B cell (primary cell): ENCODE data around the gene KIF13A. TPM values are rescaled to one million over a fixed set of nuclear protein-coding genes. Genes with fewer than 3 reads are reported as not detected.

Source experiments
- ATAC-seq: fragments of 200-7000 bp; cut with Tn5 transposase; one replicate; pipeline ENCODE4 v1.10.0; 2021; ENCODE audit warnings: low read depth, mild to moderate bottlenecking, moderate number of reproducible peaks, moderate library complexity
- CTCF ChIA-PET: fragments of 350-600 bp; sonication (Branson Sonifier 250); formaldehyde crosslinking; loops from one replicate; lab custom pipeline; 2021; ENCODE audit warnings: antibody characterized with exemption, inconsistent platforms; lab: Charles Lee
- POLR2A ChIA-PET: fragments of 350-600 bp; sonication (Branson Sonifier 250); formaldehyde crosslinking; loops from one replicate; lab custom pipeline; 2021; ENCODE audit warnings: antibody characterized with exemption; lab: Charles Lee
- DNase-seq: peaks from one replicate; pipeline ENCODE4 v3.0.0; 2013
- H2AFZ ChIP-seq: 2 replicates; pipeline ENCODE4 v1.6.1; 2012; ENCODE audit warnings: mild to moderate bottlenecking, low read depth, low read length; ENCODE audit not compliant: insufficient read depth, poor library complexity, severe bottlenecking
- H3K27ac ChIP-seq, 2 donors: 1 replicate in 1 of 2; 2 replicates in 1 of 2; pipeline ENCODE4 v1.5.1; 2012 to 2013; ENCODE audit warnings: low read length in 2 of 2, mild to moderate bottlenecking in 2 of 2, moderate library complexity in 1 of 2
- H3K27me3 ChIP-seq, 4 experiments: fragments of 200-600 bp in 1 of 4; sonication (generic) in 1 of 4; replicated peaks in 1 of 4; 1 replicate in 2 of 4; 2 replicates in 2 of 4; pipeline versions ENCODE4 v1.6.1 to v1.7.0; 2013 to 2016; ENCODE audit warnings: low read length in 3 of 4, mild to moderate bottlenecking in 2 of 4, mixed read lengths in 1 of 4, moderate library complexity in 1 of 4; ENCODE audit not compliant: insufficient read depth in 4 of 4, control insufficient read depth in 3 of 4; ENCODE audit errors: control extremely low read depth in 1 of 4
- H3K36me3 ChIP-seq, 2 experiments: replicated peaks in 1 of 2; 1 replicate in 1 of 2; 2 replicates in 1 of 2; pipeline versions ENCODE4 v1.6.1 to v1.7.1; 2013; ENCODE audit warnings: low read length in 1 of 2; ENCODE audit not compliant: insufficient read depth in 2 of 2, control insufficient read depth in 1 of 2; ENCODE audit errors: control extremely low read depth in 1 of 2, extremely low read depth in 1 of 2
- H3K4me1 ChIP-seq, 2 donors: fragments of 200-600 bp in 1 of 2; sonication (generic) in 1 of 2; 1 replicate in 1 of 2; 2 replicates in 1 of 2; pipeline versions ENCODE4 v1.5.1 to v1.6.1; 2013 to 2017; ENCODE audit warnings: low read length in 2 of 2; ENCODE audit not compliant: control insufficient read depth in 2 of 2, insufficient read depth in 2 of 2
- H3K4me2 ChIP-seq: replicated peaks from 2 replicates; pipeline ENCODE3; 2012; ENCODE audit warnings: mild to moderate bottlenecking, low read depth, low read length; ENCODE audit not compliant: poor library complexity, severe bottlenecking
- H3K4me3 ChIP-seq, 5 experiments: fragments of 200-600 bp in 1 of 5; sonication (generic) in 1 of 5; 1 replicate in 3 of 5; 2 replicates in 2 of 5; pipeline versions ENCODE4 v1.5.1 to v1.7.0; 2011 to 2016; ENCODE audit warnings: low read length in 4 of 5, mild to moderate bottlenecking in 4 of 5, low read depth in 2 of 5, control low read depth in 1 of 5, moderate library complexity in 1 of 5; ENCODE audit not compliant: insufficient read depth in 1 of 5; ENCODE audit errors: control extremely low read depth in 1 of 5, extremely low read depth in 1 of 5
- H3K79me2 ChIP-seq: fragments of 200-600 bp; sonication (generic); one replicate; pipeline ENCODE4 v1.6.0; 2016; ENCODE audit warnings: low read length; ENCODE audit not compliant: control insufficient read depth, insufficient read depth
- H3K9ac ChIP-seq: fragments of 200-600 bp; sonication (generic); 2 replicates; pipeline ENCODE4 v1.6.1; 2017; ENCODE audit warnings: mild to moderate bottlenecking, low read length, moderate library complexity
- H3K9me3 ChIP-seq, 3 donors: one replicate each; pipeline versions ENCODE4 v1.6.1 to v1.7.1; 2013; ENCODE audit warnings: low read length in 2 of 3; ENCODE audit not compliant: control insufficient read depth in 2 of 3, insufficient read depth in 1 of 3; ENCODE audit errors: control extremely low read depth in 1 of 3
- H4K20me1 ChIP-seq: 2 replicates; pipeline ENCODE4 v1.6.0; 2012; ENCODE audit warnings: mild to moderate bottlenecking, low read length; ENCODE audit not compliant: insufficient read depth, control insufficient read depth, poor library complexity, severe bottlenecking
- H3K27ac Mint-ChIP-seq: one replicate; pipeline ENCODE4 v1.8.0; 2021; ENCODE audit warnings: mixed read lengths
- H3K27me3 Mint-ChIP-seq: one replicate; pipeline ENCODE4 v1.8.0; 2021; ENCODE audit warnings: mixed read lengths
- H3K4me1 Mint-ChIP-seq: one replicate; pipeline ENCODE4 v1.8.0; 2021; ENCODE audit warnings: mixed read lengths
- H3K4me3 Mint-ChIP-seq: one replicate; pipeline ENCODE4 v1.8.0; 2021; ENCODE audit warnings: mixed read lengths
- H3K9me3 Mint-ChIP-seq: one replicate; pipeline ENCODE4 v1.8.0; 2022; ENCODE audit warnings: mixed read lengths; ENCODE audit not compliant: insufficient read depth
- CTCF ChIP-seq: fragments of 200-600 bp; IDR thresholded peaks from one replicate; pipeline ENCODE4 v1.8.0; 2022; ENCODE audit warnings: antibody characterized with exemption, mild to moderate bottlenecking
- EZH2 ChIP-seq: IDR thresholded peaks from 2 replicates; pipeline ENCODE4 v1.6.1; 2012; ENCODE audit warnings: borderline replicate concordance, low read depth, mild to moderate bottlenecking, moderate library complexity, low read length; ENCODE audit not compliant: insufficient read depth, poor library complexity, severe bottlenecking
- WGBS: methylation state at CpG from one replicate; pipeline ENCODE4 v1.1.5; 2013; ENCODE audit warnings: missing lambda C conversion rate; ENCODE audit not compliant: insufficient coverage; 5-methylcytosine and 5-hydroxymethylcytosine counted together
- intact Hi-C: fragments of 100-400 bp; cut with micrococcal nuclease; formaldehyde crosslinking; loops from one replicate; pipeline ENCODE4 v1.10.0; 2022
- polyA plus RNA-seq: library from polyadenylated mRNA; depleted of rRNA; stranded (reverse); fragments of >200 nt; gene quantifications from 2 replicates; pipeline ENCODE4 v1.2.3, GENCODE V29; 2012
- total RNA-seq, 2 donors: library from RNA; stranded (reverse); fragments of 120-200 nt in 1 of 2; gene quantifications; 1 replicate in 1 of 2; 2 replicates in 1 of 2; pipeline versions ENCODE4 v1.2.3 to v1.2.4, GENCODE V29; 2013 to 2022

The KIF13A gene
- total and polyA plus RNA-seq, 2 donors (not counting 1 experiment from before 2014, with no cell fraction given): 2.1 to 23.4 TPM

- TF ChIP-seq EZH2 (no peak), CTCF (no peak)
- Histone ChIP-seq H3K9ac (no peak overlapping the region), H3K79me2 (no peaks in the 10 kb centered on the region), H3K27ac (no peak overlapping the region), H3K27me3 (no peaks in the 10 kb centered on the region), H3K4me1 (no peaks in the 10 kb centered on the region), H2AFZ (no peak overlapping the region), H4K20me1 (no peaks in the 10 kb centered on the region), H3K4me2 (no peak overlapping the region), H3K36me3 (no peaks in the 10 kb centered on the region), H3K4me3 (no peak overlapping the region), H3K9me3 (no peaks in the 10 kb centered on the region)
- intact Hi-C loops: no loop called here
- no peak overlapping the region for H3K4me3 Mint-ChIP-seq
- peaks cover 3% of the 10 kb centered on the region for H3K4me1 Mint-ChIP-seq
- no peak for ATAC-seq
- no peaks in the 10 kb centered on the region for H3K9me3 Mint-ChIP-seq
- POLR2A ChIA-PET: no interaction called here
- DNase-seq: no peak
- H3K27ac Mint-ChIP-seq: no peak overlapping the region
- WGBS: 80% methylated on average over 1 of the region's 1 CpG
- CTCF ChIA-PET: interaction anchor here (1.0 kb wide), 1 partner anchor 20 kb away, joined by 4 read pairs; no protein-coding TSS in a partner anchor
- no peaks in the 10 kb centered on the region for H3K27me3 Mint-ChIP-seq
Measured at GRCh38 chr6:17866876-17867444, 120.5 kb downstream of the KIF13A start.

DNA sequence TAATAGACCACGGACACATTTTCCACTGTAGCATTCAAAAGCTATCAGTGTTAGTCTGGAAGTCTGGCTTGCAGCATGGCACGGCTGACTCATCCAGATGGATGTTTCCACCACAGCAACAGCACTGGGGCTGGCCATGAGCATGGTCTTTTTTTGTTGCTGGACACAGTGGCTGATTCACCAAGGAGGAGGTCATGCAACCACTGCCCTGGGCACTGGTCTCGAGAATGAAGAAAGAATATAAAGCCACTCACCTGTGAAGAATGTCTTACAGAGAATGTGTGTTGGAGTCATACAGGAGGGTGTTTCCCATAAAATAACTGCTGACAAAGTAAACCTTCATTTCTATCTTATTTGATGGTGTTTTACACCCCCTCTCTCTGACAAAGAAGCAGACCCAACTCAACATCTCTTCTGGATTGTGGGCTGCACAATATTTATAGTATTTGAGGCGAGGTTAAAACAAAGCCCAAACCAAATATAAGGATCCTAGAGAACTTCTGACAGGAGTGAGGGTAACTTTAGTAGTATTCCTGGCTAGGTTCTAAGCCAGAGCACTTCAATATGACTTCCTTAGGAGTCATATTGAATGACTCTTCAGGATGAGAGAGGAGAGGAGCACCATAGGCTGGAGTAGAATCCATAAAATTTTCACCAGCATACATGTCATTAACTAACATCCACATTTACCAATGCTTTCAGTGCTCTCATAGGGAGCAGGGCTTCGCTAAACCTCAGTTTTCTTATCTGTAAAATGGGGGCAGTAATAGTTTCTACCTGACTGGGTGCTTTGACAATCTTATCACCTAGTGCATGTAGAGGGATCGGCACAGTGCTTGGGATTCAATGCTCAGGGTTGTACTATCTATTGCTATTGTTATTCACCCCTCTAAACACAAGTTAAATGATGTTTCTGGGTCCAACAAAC, 121.4 kb downstream of the KIF13A start:
- Histone ChIP-seq H3K79me2 (no peaks in the 10 kb centered on the region), H3K4me2 (no peak overlapping the region), H3K4me1 (no peaks in the 10 kb centered on the region), H2AFZ (no peak overlapping the region), H3K36me3 (no peaks in the 10 kb centered on the region), H3K9me3 (no peaks in the 10 kb centered on the region), H3K27me3 (no peaks in the 10 kb centered on the region), H3K27ac (no peak overlapping the region), H3K4me3 (no peak overlapping the region), H3K9ac (no peak overlapping the region), H4K20me1 (no peaks in the 10 kb centered on the region)
- CTCF ChIA-PET: interaction anchor here (0.6 to 1.0 kb wide), 2 partner anchors 21 to 50 kb away, joined by 4 read pairs; no protein-coding TSS in a partner anchor
- ATAC-seq (no peak), DNase-seq (no peak)
- no peaks in the 10 kb centered on the region for H3K9me3 Mint-ChIP-seq
- no peak for TF ChIP-seq EZH2
- TF ChIP-seq CTCF: no peak
- peaks cover 3% of the 10 kb centered on the region for H3K4me1 Mint-ChIP-seq
- intact Hi-C loops: no loop called here
- no peak overlapping the region for H3K27ac Mint-ChIP-seq
- 95% methylated on average over 2 of the region's 6 CpGs for WGBS
- POLR2A ChIA-PET: no interaction called here
- H3K27me3 Mint-ChIP-seq: no peaks in the 10 kb centered on the region
- no peak overlapping the region for H3K4me3 Mint-ChIP-seq
